ENCODE measurements around the gene RAB44. TPM values are rescaled to one million over a fixed set of nuclear protein-coding genes. Genes with fewer than 3 reads are reported as not detected.
"Not testable (repeated sequence)": the region's sequence is repeated elsewhere in the genome, so short reads cannot be mapped to it uniquely, and the experiment has no call there.

Gene RAB44
- total RNA-seq, 1 donor from 2014 or later = not detected

GRCh38 chr6:36651659-36652379 is 45.8 kb upstream of the RAB44 start:
- H3K27me3 Mint-ChIP-seq (ENCODE audit: unreplicated experiment) = peaks cover 2% of the 10 kb centered on the region
- H3K4me3 Mint-ChIP-seq (ENCODE audit: unreplicated experiment) = no peak overlapping the region
- DNase-seq = no peak
- H3K4me1 Mint-ChIP-seq (ENCODE audit: low read depth, unreplicated experiment) = no peaks in the 10 kb centered on the region
- no peaks in the 10 kb centered on the region for H3K36me3 Mint-ChIP-seq (ENCODE audit: unreplicated experiment)
- H3K9me3 Mint-ChIP-seq (ENCODE audit: unreplicated experiment) = no peaks in the 10 kb centered on the region
- H3K27ac Mint-ChIP-seq (ENCODE audit: unreplicated experiment) = no peak overlapping the region
- TF ChIP-seq CTCF (IDR thresholded peaks at IDR 0.05; ENCODE audit: partially characterized antibody, unreplicated experiment) = no peak

GRCh38 chr6:36654469-36654868 is 43.2 kb upstream of the RAB44 start:
- not testable (repeated sequence) for H3K4me1 Mint-ChIP-seq (ENCODE audit: low read depth, unreplicated experiment); H3K27ac Mint-ChIP-seq (ENCODE audit: unreplicated experiment); H3K9me3 Mint-ChIP-seq (ENCODE audit: unreplicated experiment); H3K4me3 Mint-ChIP-seq (ENCODE audit: unreplicated experiment); H3K27me3 Mint-ChIP-seq (ENCODE audit: unreplicated experiment); H3K36me3 Mint-ChIP-seq (ENCODE audit: unreplicated experiment); DNase-seq

- Mint-ChIP-seq H3K36me3 (ENCODE audit: unreplicated experiment) (no peaks in the 10 kb centered on the region), H3K27me3 (ENCODE audit: unreplicated experiment) (peaks cover 6% of the 10 kb centered on the region), H3K27ac (ENCODE audit: unreplicated experiment) (no peak overlapping the region), H3K9me3 (ENCODE audit: unreplicated experiment) (peaks cover 2% of the 10 kb centered on the region), H3K4me3 (ENCODE audit: unreplicated experiment) (no peak overlapping the region), H3K4me1 (ENCODE audit: low read depth, unreplicated experiment) (no peaks in the 10 kb centered on the region)
- no peak for DNase-seq
- TF ChIP-seq CTCF (IDR thresholded peaks at IDR 0.05; ENCODE audit: partially characterized antibody, unreplicated experiment) = no peak
Observed at GRCh38 chr6:36655085-36655724, 42.4 kb upstream of the RAB44 start.

- Mint-ChIP-seq H3K9me3 (ENCODE audit: unreplicated experiment) (peaks cover 2% of the 10 kb centered on the region), H3K27ac (ENCODE audit: unreplicated experiment) (no peak overlapping the region), H3K36me3 (ENCODE audit: unreplicated experiment) (no peaks in the 10 kb centered on the region), H3K27me3 (ENCODE audit: unreplicated experiment) (peaks cover 6% of the 10 kb centered on the region), H3K4me3 (ENCODE audit: unreplicated experiment) (no peak overlapping the region), H3K4me1 (ENCODE audit: low read depth, unreplicated experiment) (no peaks in the 10 kb centered on the region)
- no peak for TF ChIP-seq CTCF (IDR thresholded peaks at IDR 0.05; ENCODE audit: partially characterized antibody, unreplicated experiment)
- DNase-seq = no peak
Observed at GRCh38 chr6:36656441-36656840, 41.2 kb upstream of the RAB44 start.

DNA sequence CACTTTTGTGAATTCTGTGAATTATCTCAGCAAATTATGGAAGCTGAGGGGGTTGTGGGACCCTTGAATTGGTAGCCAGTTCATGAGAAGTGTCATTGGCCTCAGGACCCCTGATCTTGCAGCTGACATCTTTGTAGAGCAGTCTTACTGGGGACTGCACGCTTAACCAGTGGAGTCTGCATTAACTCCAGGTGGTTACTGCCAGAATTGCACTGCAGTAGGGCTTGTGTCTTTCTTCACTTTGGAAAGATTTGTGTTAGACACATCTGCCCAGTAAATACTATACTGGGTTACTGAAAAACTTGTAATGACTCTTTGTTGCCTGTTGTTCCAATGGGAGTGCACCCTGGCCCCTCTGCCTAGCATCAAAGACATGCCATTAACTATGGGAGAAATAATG is 40.4 kb upstream of the RAB44 start:
- H3K27ac Mint-ChIP-seq (ENCODE audit: unreplicated experiment) = no peak overlapping the region
- H3K4me3 Mint-ChIP-seq (ENCODE audit: unreplicated experiment) = no peak overlapping the region
- peaks cover 2% of the 10 kb centered on the region for H3K9me3 Mint-ChIP-seq (ENCODE audit: unreplicated experiment)

More for the DNA sequence above, 40.4 kb upstream of the RAB44 start:
- peak; percentile 13 for TF ChIP-seq CTCF (IDR thresholded peaks at IDR 0.05; ENCODE audit: partially characterized antibody, unreplicated experiment)
- no peak for DNase-seq
- H3K4me1 Mint-ChIP-seq (ENCODE audit: low read depth, unreplicated experiment) = no peaks in the 10 kb centered on the region
- H3K27me3 Mint-ChIP-seq (ENCODE audit: unreplicated experiment) = peaks cover 6% of the 10 kb centered on the region
- H3K36me3 Mint-ChIP-seq (ENCODE audit: unreplicated experiment) = no peaks in the 10 kb centered on the region

Data from glutamatergic neuron (in vitro differentiated cells).